Measurements from ENCODE around the gene KIF6.

DNA sequence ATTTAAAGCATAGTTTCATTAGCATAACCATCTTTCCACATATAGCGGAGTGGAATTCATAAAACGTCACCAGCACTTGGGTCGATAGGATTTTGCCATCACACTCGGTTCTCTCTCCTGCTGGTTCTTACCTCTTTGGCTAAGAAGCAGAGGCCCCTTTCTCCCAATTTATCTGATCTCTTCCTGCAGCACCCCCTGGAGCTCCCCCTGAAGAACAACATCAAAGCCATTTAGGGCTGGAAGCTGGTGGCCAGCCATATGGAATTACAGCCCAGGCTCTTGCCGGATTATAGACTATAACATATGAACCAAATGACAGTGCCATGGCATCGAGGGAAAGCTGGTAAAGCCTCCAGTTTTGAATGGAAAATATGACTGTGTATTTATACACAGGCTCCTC is 6.4 kb upstream of the KIF6 start:
- TF ChIP-seq, protein P1, sequence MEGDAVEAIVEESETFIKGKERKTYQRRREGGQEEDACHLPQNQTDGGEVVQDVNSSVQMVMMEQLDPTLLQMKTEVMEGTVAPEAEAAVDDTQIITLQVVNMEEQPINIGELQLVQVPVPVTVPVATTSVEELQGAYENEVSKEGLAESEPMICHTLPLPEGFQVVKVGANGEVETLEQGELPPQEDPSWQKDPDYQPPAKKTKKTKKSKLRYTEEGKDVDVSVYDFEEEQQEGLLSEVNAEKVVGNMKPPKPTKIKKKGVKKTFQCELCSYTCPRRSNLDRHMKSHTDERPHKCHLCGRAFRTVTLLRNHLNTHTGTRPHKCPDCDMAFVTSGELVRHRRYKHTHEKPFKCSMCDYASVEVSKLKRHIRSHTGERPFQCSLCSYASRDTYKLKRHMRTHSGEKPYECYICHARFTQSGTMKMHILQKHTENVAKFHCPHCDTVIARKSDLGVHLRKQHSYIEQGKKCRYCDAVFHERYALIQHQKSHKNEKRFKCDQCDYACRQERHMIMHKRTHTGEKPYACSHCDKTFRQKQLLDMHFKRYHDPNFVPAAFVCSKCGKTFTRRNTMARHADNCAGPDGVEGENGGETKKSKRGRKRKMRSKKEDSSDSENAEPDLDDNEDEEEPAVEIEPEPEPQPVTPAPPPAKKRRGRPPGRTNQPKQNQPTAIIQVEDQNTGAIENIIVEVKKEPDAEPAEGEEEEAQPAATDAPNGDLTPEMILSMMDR (IDR thresholded peaks at IDR 0.05; ENCODE audit: low read length) = no peak
- no peak for TF ChIP-seq EZH2 (IDR thresholded peaks at IDR 0.05; ENCODE audit: borderline replicate concordance, low read length)

Data from OCI-LY1 (cell line).